Aorta (tissue), 5 donors: ENCODE data around the gene C2orf76. TPM values are rescaled to one million over a fixed set of nuclear protein-coding genes. Genes with fewer than 3 reads are reported as not detected.
A peak's percentile ranks its signal among the peaks of the same experiment; 100 is the strongest.
"Not testable (repeated sequence)": the region's sequence is repeated elsewhere in the genome, so short reads cannot be mapped to it uniquely, and the experiment has no call there.

ENCODE experiments used
- ATAC-seq: fragments of 200-7000 bp; cut with Tn5 transposase; one replicate; pipeline ENCODE4 v1.9.1; 2022; ENCODE audit warnings: moderate library complexity; ENCODE audit not compliant: low FRiP score
- DNase-seq, 2 donors: peaks; one replicate each; pipeline ENCODE4 v3.0.0-alpha.2; 2020
- H3K27ac ChIP-seq, 2 donors: one replicate each; pipeline ENCODE4 v1.5.1; 2013; ENCODE audit warnings: low read length in 2 of 2, mild to moderate bottlenecking in 2 of 2, moderate library complexity in 2 of 2, control low read depth in 1 of 2, inconsistent platforms in 1 of 2, low read depth in 1 of 2
- H3K27me3 ChIP-seq, 2 donors: one replicate each; pipeline ENCODE4 v1.6.1; 2013; ENCODE audit warnings: control low read depth in 1 of 2, low read length in 1 of 2, mild to moderate bottlenecking in 1 of 2, moderate library complexity in 1 of 2; ENCODE audit not compliant: insufficient read depth in 2 of 2, control insufficient read depth in 1 of 2
- H3K36me3 ChIP-seq, 2 donors: one replicate each; pipeline ENCODE4 v1.6.1; 2013; ENCODE audit warnings: control low read depth in 1 of 2, low read length in 1 of 2, mild to moderate bottlenecking in 1 of 2; ENCODE audit not compliant: insufficient read depth in 2 of 2, control insufficient read depth in 1 of 2
- H3K4me1 ChIP-seq, 2 donors: one replicate each; pipeline ENCODE4 v1.6.1; 2013; ENCODE audit warnings: low read length in 2 of 2, control low read depth in 1 of 2, mild to moderate bottlenecking in 1 of 2, moderate library complexity in 1 of 2; ENCODE audit not compliant: insufficient read depth in 2 of 2, control insufficient read depth in 1 of 2
- H3K4me3 ChIP-seq, 2 donors: one replicate each; pipeline ENCODE4 v1.5.1; 2013; ENCODE audit warnings: low read length in 2 of 2, control low read depth in 1 of 2, mild to moderate bottlenecking in 1 of 2
- H3K9me3 ChIP-seq: one replicate; pipeline ENCODE4 v1.6.1; 2013; ENCODE audit warnings: mild to moderate bottlenecking, low read length; ENCODE audit not compliant: control insufficient read depth
- WGBS, 2 donors: extraction: QIAGEN DNeasy Blood & Tissue Kit; methylation state at CpG; one replicate each; pipeline ENCODE4 v1.1.7; 2013; 5-methylcytosine and 5-hydroxymethylcytosine counted together
- intact Hi-C, 2 donors: fragments of 100-400 bp; cut with DNase I; formaldehyde crosslinking; loops; one replicate each; pipeline versions ENCODE4 v1.14.2 to v1.15.0; 2022
- long read RNA-seq, 2 donors: library from polyadenylated mRNA; unstranded; transcript quantifications; one replicate each; pipeline ENCODE4 v2.0.0, GENCODE V29; 2020 to 2021
- polyA plus RNA-seq, 2 donors: library from polyadenylated mRNA; stranded (reverse); fragments of 200-250 nt; gene quantifications; one replicate each; pipeline ENCODE4 v1.2.3, GENCODE V29; 2013
- total RNA-seq, 2 donors: library from RNA; stranded (reverse); fragmentation: NEBNext Ultra II Directional; extraction: Animal tissue kit (Norgen Biotek cat#: 25700); gene quantifications; one replicate each; pipeline ENCODE4 v1.2.1, GENCODE V29; 2021
- donor health status: healthy with polysubstance abuse.
- donor health status: Bipolar disorder and iron deficiency.
- donor health status: DM: no; HTN: no; CAD: no.
- donor health status: DM: no; HTN: no; CAD: no.
- donor health status: DM: yes; HTN: yes; CAD: no.

Gene C2orf76
- total RNA-seq (10 to 100 TPM; 11.2 to 14.0 TPM), polyA plus RNA-seq (10 to 100 TPM; 16.0 to 29.8 TPM)
- long read RNA-seq, donor 1, partial matches to known transcripts: 3 of 4 reads
- long read RNA-seq, donor 1, other reads (novel, unspliced or antisense): 1 of 4 reads
- long read RNA-seq, donor 2, partial matches to known transcripts: 2 of 5 reads
- long read RNA-seq, donor 2, other reads (novel, unspliced or antisense): 1 of 5 reads

- intact Hi-C loops: loop anchor here in 1 of 2 donors (5.0 to 10.0 kb wide), 3 partner anchors 125 to 1552 kb away; partner anchors contain the start of genes DDX18 and STEAP3
- H3K4me1 ChIP-seq: peaks cover 0 to 8% of the 10 kb centered on the region in 2 donors
- H3K9me3 ChIP-seq: no peaks in the 10 kb centered on the region
- WGBS, 2 donors: 0 to 1% methylated on average over 65 of the region's 65 CpGs
- H3K4me3 ChIP-seq: peak within 1 kb of the TSS; percentile 82 to 86
- H3K27me3 ChIP-seq: no peaks in the 10 kb centered on the region
- ATAC-seq (peak; percentile 99), DNase-seq (peak; percentile 96 to 98)
- H3K27ac ChIP-seq: peak within 1 kb of the TSS in 1 of 2 donors; percentile 41
- H3K36me3 ChIP-seq: peaks cover under 1 to 8% of the 10 kb centered on the region in 2 donors
Observed at GRCh38 chr2:119366649-119367471, at the start of gene C2orf76, which contains the start of gene DBI. TSS of gene C2orf76 (minus strand) at chr2:119366834. CDS start at chr2:119339959, 26,875 bp downstream. TSS of gene DBI (plus strand) at chr2:119366977. CDS start at chr2:119367052, 75 bp downstream.

- Histone ChIP-seq H3K4me3 (no peak overlapping the region), H3K27ac (no peak overlapping the region), H3K27me3 (no peaks in the 10 kb centered on the region), H3K4me1 (no peaks in the 10 kb centered on the region), H3K9me3 (no peaks in the 10 kb centered on the region), H3K36me3 (no peaks in the 10 kb centered on the region)
- ATAC-seq (no peak), DNase-seq (no peak)
- 55 to 65% methylated on average over 1 of the region's 1 CpG for WGBS, 2 donors
- intact Hi-C loops: no loop called here
Observed at GRCh38 chr2:119415630-119416029, 49.0 kb upstream of the C2orf76 start.

- DNase-seq: no peak
- H3K36me3 ChIP-seq: no peaks in the 10 kb centered on the region
- no peaks in the 10 kb centered on the region for H3K4me1 ChIP-seq
- no peak for ATAC-seq
- H3K27me3 ChIP-seq: no peaks in the 10 kb centered on the region
- intact Hi-C loops: no loop called here
- WGBS, 2 donors: 87 to 88% methylated on average over 3 of the region's 3 CpGs
- no peak overlapping the region for H3K27ac ChIP-seq
- no peak overlapping the region for H3K4me3 ChIP-seq
- H3K9me3 ChIP-seq: no peaks in the 10 kb centered on the region
Observed at GRCh38 chr2:119414894-119415293, 48.3 kb upstream of the C2orf76 start.

- Histone ChIP-seq H3K27me3 (no peaks in the 10 kb centered on the region), H3K4me3 (no peak overlapping the region), H3K27ac (no peak overlapping the region), H3K9me3 (no peaks in the 10 kb centered on the region), H3K4me1 (no peaks in the 10 kb centered on the region), H3K36me3 (no peaks in the 10 kb centered on the region)
- whole genome bisulfite sequencing, 2 donors: 81 to 86% methylated on average over 4 of the region's 4 CpGs
- no peak for ATAC-seq
- intact Hi-C loops: loop anchor here (2.0 to 10.0 kb wide), 3 partner anchors 65 to 248 kb away; no protein-coding TSS in a partner anchor
- no peak for DNase-seq
Observed at GRCh38 chr2:119409506-119409905, 42.9 kb upstream of the C2orf76 start.

- H3K27ac ChIP-seq: no peak overlapping the region
- DNase-seq (peak in 1 of 2 donors; percentile 65), ATAC-seq (peak; percentile 44)
- WGBS, 2 donors: 61 to 66% methylated on average over 5 of the region's 5 CpGs
- no peaks in the 10 kb centered on the region for H3K27me3 ChIP-seq
- H3K4me1 ChIP-seq: no peaks in the 10 kb centered on the region
- H3K36me3 ChIP-seq: no peaks in the 10 kb centered on the region
- H3K4me3 ChIP-seq: no peak overlapping the region
- H3K9me3 ChIP-seq: no peaks in the 10 kb centered on the region
- intact Hi-C loops: loop anchor here (1.0 to 10.0 kb wide), 4 partner anchors 67 to 249 kb away; no protein-coding TSS in a partner anchor
Observed at GRCh38 chr2:119408221-119408619, 41.6 kb upstream of the C2orf76 start.

- DNase-seq (no peak), ATAC-seq (peak; percentile 80)
- intact Hi-C loops: loop anchor here (1.0 to 10.0 kb wide), 4 partner anchors 67 to 250 kb away; no protein-coding TSS in a partner anchor
- H3K27ac ChIP-seq: no peak overlapping the region
- H3K36me3 ChIP-seq: no peaks in the 10 kb centered on the region
- H3K4me3 ChIP-seq: no peak overlapping the region
- no peaks in the 10 kb centered on the region for H3K27me3 ChIP-seq
- H3K9me3 ChIP-seq: no peaks in the 10 kb centered on the region
- H3K4me1 ChIP-seq: no peaks in the 10 kb centered on the region
- 61 to 66% methylated on average over 7 of the region's 7 CpGs for WGBS, 2 donors
Observed at GRCh38 chr2:119407430-119408220, 41.0 kb upstream of the C2orf76 start.

GRCh38 chr2:119405151-119405550, 38.5 kb upstream of the C2orf76 start:
- no peak overlapping the region for H3K27ac ChIP-seq
- 92 to 94% methylated on average over 2 of the region's 2 CpGs for WGBS, 2 donors
- no peaks in the 10 kb centered on the region for H3K27me3 ChIP-seq
- H3K4me3 ChIP-seq: no peak overlapping the region
- H3K4me1 ChIP-seq: no peaks in the 10 kb centered on the region
- no peaks in the 10 kb centered on the region for H3K36me3 ChIP-seq
- ATAC-seq (no peak), DNase-seq (no peak)
- intact Hi-C loops: loop anchor here (5.0 to 10.0 kb wide), 2 partner anchors 240 to 252 kb away; no protein-coding TSS in a partner anchor
- no peaks in the 10 kb centered on the region for H3K9me3 ChIP-seq

- 66 to 78% methylated on average over 12 of the region's 12 CpGs for WGBS, 2 donors
- not testable (repeated sequence) for H3K4me1 ChIP-seq, H3K9me3 ChIP-seq, H3K36me3 ChIP-seq, H3K4me3 ChIP-seq, DNase-seq, H3K27me3 ChIP-seq, H3K27ac ChIP-seq, ATAC-seq
- intact Hi-C loops: loop anchor here in 1 of 2 donors (10.0 kb wide), 1 partner anchor 241 kb away; no protein-coding TSS in a partner anchor
Observed at GRCh38 chr2:119403618-119404017, 37.0 kb upstream of the C2orf76 start.
